Measurements from ENCODE around the gene KCNMA1. TPM values are rescaled to one million over a fixed set of nuclear protein-coding genes. Genes with fewer than 3 reads are reported as not detected.

KCNMA1 gene
- total RNA-seq, 2 donors from 2014 or later, result 23.2 to 44.5 TPM

- H3K4me1 ChIP-seq, result no peaks in the 10 kb centered on the region
- intact Hi-C loops (cut with DNase I), result no loop called here
- no peak overlapping the region for H3K27ac ChIP-seq
- no peak for DNase-seq
- H3K9me3 ChIP-seq, result no peaks in the 10 kb centered on the region
- H3K9ac ChIP-seq (ENCODE audit: low read depth in 2 of 2, low read length in 2 of 2), result no peak overlapping the region
- H3K27me3 ChIP-seq, result no peaks in the 10 kb centered on the region
- no peaks in the 10 kb centered on the region for H3K36me3 ChIP-seq
- no peak overlapping the region for H3K4me3 ChIP-seq
- TF ChIP-seq, protein P1, sequence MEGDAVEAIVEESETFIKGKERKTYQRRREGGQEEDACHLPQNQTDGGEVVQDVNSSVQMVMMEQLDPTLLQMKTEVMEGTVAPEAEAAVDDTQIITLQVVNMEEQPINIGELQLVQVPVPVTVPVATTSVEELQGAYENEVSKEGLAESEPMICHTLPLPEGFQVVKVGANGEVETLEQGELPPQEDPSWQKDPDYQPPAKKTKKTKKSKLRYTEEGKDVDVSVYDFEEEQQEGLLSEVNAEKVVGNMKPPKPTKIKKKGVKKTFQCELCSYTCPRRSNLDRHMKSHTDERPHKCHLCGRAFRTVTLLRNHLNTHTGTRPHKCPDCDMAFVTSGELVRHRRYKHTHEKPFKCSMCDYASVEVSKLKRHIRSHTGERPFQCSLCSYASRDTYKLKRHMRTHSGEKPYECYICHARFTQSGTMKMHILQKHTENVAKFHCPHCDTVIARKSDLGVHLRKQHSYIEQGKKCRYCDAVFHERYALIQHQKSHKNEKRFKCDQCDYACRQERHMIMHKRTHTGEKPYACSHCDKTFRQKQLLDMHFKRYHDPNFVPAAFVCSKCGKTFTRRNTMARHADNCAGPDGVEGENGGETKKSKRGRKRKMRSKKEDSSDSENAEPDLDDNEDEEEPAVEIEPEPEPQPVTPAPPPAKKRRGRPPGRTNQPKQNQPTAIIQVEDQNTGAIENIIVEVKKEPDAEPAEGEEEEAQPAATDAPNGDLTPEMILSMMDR (IDR thresholded peaks at IDR 0.05), result no peak
These were observed 456.8 kb downstream of the KCNMA1 start for GRCh38 chr10:77180794-77181193.

- H3K9ac ChIP-seq (ENCODE audit: low read depth in 2 of 2, low read length in 2 of 2), result no peak overlapping the region
These were observed 457.5 kb downstream of the KCNMA1 start for GRCh38 chr10:77180104-77180503.

GRCh38 chr10:77179015-77179695, 458.5 kb downstream of the KCNMA1 start:
- intact Hi-C loops (cut with DNase I), result loop anchor here (5.0 to 10.0 kb wide), 2 partner anchors 206 to 533 kb away; no protein-coding TSS in a partner anchor
- Histone ChIP-seq H3K27ac (no peak overlapping the region), H3K4me1 (no peaks in the 10 kb centered on the region)

More at GRCh38 chr10:77180104-77180503, 457.5 kb downstream of the KCNMA1 start:
- Histone ChIP-seq H3K27me3 (no peaks in the 10 kb centered on the region), H3K4me3 (no peak overlapping the region), H3K4me1 (no peaks in the 10 kb centered on the region), H3K9me3 (no peaks in the 10 kb centered on the region), H3K27ac (no peak overlapping the region), H3K36me3 (no peaks in the 10 kb centered on the region)
- TF ChIP-seq, protein P1 (IDR thresholded peaks at IDR 0.05), result no peak
- no peak for DNase-seq
- intact Hi-C loops (cut with DNase I), result no loop called here

DNA sequence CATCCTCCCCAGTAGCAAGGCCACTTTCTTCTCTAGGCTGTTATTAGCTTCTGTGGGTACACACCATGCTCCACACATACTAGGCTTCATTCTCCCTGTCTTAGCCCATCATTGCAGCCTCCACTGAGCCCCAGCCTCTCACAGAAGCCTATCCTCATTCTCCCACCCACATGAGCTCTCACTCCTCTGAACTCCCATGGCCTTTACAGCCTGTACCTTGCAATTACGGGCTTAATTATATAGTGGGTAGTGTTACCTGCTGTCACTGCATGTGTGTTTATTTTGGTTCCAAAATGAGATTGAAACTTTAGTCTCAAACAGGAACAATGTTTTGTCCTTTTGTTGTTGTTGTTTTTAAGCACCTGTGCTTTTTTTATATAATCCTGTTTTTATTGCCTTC, 460.0 kb downstream of the KCNMA1 start:
- intact Hi-C loops (cut with DNase I), result loop anchor here (5.0 to 10.0 kb wide), 2 partner anchors 207 to 535 kb away; no protein-coding TSS in a partner anchor
- no peak for DNase-seq
- H3K27ac ChIP-seq, result no peak overlapping the region
- no peaks in the 10 kb centered on the region for H3K36me3 ChIP-seq
- no peak overlapping the region for H3K4me3 ChIP-seq
- no peaks in the 10 kb centered on the region for H3K9me3 ChIP-seq
- no peaks in the 10 kb centered on the region for H3K4me1 ChIP-seq
- TF ChIP-seq, protein P1 (IDR thresholded peaks at IDR 0.05), result no peak
- no peak overlapping the region for H3K9ac ChIP-seq (ENCODE audit: low read depth in 2 of 2, low read length in 2 of 2)
- no peaks in the 10 kb centered on the region for H3K27me3 ChIP-seq

More at GRCh38 chr10:77179015-77179695, 458.5 kb downstream of the KCNMA1 start:
- no peak for DNase-seq
- H3K9ac ChIP-seq (ENCODE audit: low read depth in 2 of 2, low read length in 2 of 2), result no peak overlapping the region
- no peaks in the 10 kb centered on the region for H3K9me3 ChIP-seq
- no peak overlapping the region for H3K4me3 ChIP-seq
- TF ChIP-seq, protein P1 (IDR thresholded peaks at IDR 0.05), result no peak
- no peaks in the 10 kb centered on the region for H3K36me3 ChIP-seq
- no peaks in the 10 kb centered on the region for H3K27me3 ChIP-seq

- no peaks in the 10 kb centered on the region for H3K36me3 ChIP-seq
- H3K27ac ChIP-seq, result no peak overlapping the region
- H3K4me3 ChIP-seq, result no peak overlapping the region
- TF ChIP-seq, protein P1 (IDR thresholded peaks at IDR 0.05), result no peak
- no peak for DNase-seq
- intact Hi-C loops (cut with DNase I), result loop anchor here (5.0 to 10.0 kb wide), 2 partner anchors 208 to 535 kb away; no protein-coding TSS in a partner anchor
- H3K27me3 ChIP-seq, result no peaks in the 10 kb centered on the region
- H3K9ac ChIP-seq (ENCODE audit: low read depth in 2 of 2, low read length in 2 of 2), result no peak overlapping the region
- H3K4me1 ChIP-seq, result no peaks in the 10 kb centered on the region
- H3K9me3 ChIP-seq, result no peaks in the 10 kb centered on the region
These were observed 460.4 kb downstream of the KCNMA1 start for GRCh38 chr10:77177161-77177560.
